HEK293 (cell line): Measurements from ENCODE around the gene GRAMD1B.

ENCODE experiments used
- CTCF ChIA-PET: fragments of 350-600 bp; formaldehyde crosslinking; extraction: SDS; loops from one replicate; lab custom pipeline; 2021; ENCODE audit warnings: antibody characterized with exemption; lab: Yijun Ruan, JAX
- POLR2A ChIA-PET: fragments of 300-600 bp; formaldehyde crosslinking; extraction: SDS; loops from one replicate; lab custom pipeline; 2020; ENCODE audit warnings: antibody characterized with exemption, inconsistent platforms; lab: Yijun Ruan, JAX
- H3K27ac ChIP-seq: fragments of 200-500 bp; sonication (Bioruptor generic); 2 replicates; pipeline ENCODE4 v1.5.1; 2014; ENCODE audit warnings: low read depth, low read length, control low read depth, inconsistent platforms; ENCODE audit errors: extremely low read depth
- H3K36me3 ChIP-seq, 2 experiments: fragments of 200-500 bp in 1 of 2; sonication (Bioruptor generic) in 1 of 2; 1 replicate in 1 of 2; 2 replicates in 1 of 2; pipeline ENCODE4 v1.5.1; 2014 to 2017; ENCODE audit warnings: inconsistent platforms in 2 of 2, low read length in 2 of 2; ENCODE audit not compliant: control insufficient read depth in 2 of 2, insufficient read depth in 1 of 2
- H3K4me1 ChIP-seq: fragments of 200-500 bp; sonication (Bioruptor generic); 2 replicates; pipeline ENCODE4 v1.5.1; 2014; ENCODE audit warnings: mild to moderate bottlenecking, low read length, inconsistent platforms; ENCODE audit not compliant: control insufficient read depth, insufficient read depth
- H3K4me3 ChIP-seq: 2 replicates; pipeline ENCODE4 v1.5.1; 2011; ENCODE audit warnings: low read depth, mild to moderate bottlenecking, control low read depth, low read length, moderate library complexity
- H3K9me3 ChIP-seq: fragments of 200-500 bp; sonication (Bioruptor generic); 2 replicates; pipeline ENCODE4 v1.5.1; 2014; ENCODE audit warnings: low read depth, low read length, inconsistent platforms; ENCODE audit not compliant: control insufficient read depth, insufficient read depth
- BCL11B ChIP-seq: fragments of 450-650 bp; formaldehyde crosslinking; IDR thresholded peaks from 2 replicates; pipeline ENCODE4 v1.5.1; 2016; ENCODE audit warnings: low read depth, missing biosample characterization, missing genetic modification characterization
- BCL6B ChIP-seq: fragments of 450-650 bp; formaldehyde crosslinking; IDR thresholded peaks from 2 replicates; pipeline ENCODE4 v1.5.1; 2017; ENCODE audit warnings: missing biosample characterization, missing genetic modification characterization
- GLI4 ChIP-seq: fragments of 450-650 bp; formaldehyde crosslinking; IDR thresholded peaks from 2 replicates; pipeline ENCODE4 v1.5.1; 2016; ENCODE audit warnings: missing biosample characterization, missing genetic modification characterization
- GLIS1 ChIP-seq: fragments of 450-650 bp; formaldehyde crosslinking; IDR thresholded peaks from 2 replicates; pipeline ENCODE4 v1.5.1; 2016; ENCODE audit warnings: missing biosample characterization, missing genetic modification characterization
- INSM2 ChIP-seq: fragments of 450-650 bp; formaldehyde crosslinking; IDR thresholded peaks from 2 replicates; pipeline ENCODE4 v1.5.1; 2016; ENCODE audit warnings: missing biosample characterization, missing genetic modification characterization
- KLF16 ChIP-seq: fragments of 450-650 bp; formaldehyde crosslinking; IDR thresholded peaks from 2 replicates; pipeline ENCODE4 v1.5.1; 2017; ENCODE audit warnings: missing biosample characterization, missing genetic modification characterization
- KLF17 ChIP-seq: fragments of 450-650 bp; formaldehyde crosslinking; IDR thresholded peaks from 2 replicates; pipeline ENCODE4 v1.5.1; 2016; ENCODE audit warnings: missing biosample characterization, missing genetic modification characterization
- MYNN ChIP-seq: fragments of 450-650 bp; formaldehyde crosslinking; IDR thresholded peaks from 2 replicates; pipeline ENCODE4 v1.5.1; 2016; ENCODE audit warnings: missing biosample characterization, missing genetic modification characterization, borderline replicate concordance
- PRDM1 ChIP-seq: fragments of 450-650 bp; formaldehyde crosslinking; IDR thresholded peaks from 2 replicates; pipeline ENCODE4; 2016; ENCODE audit warnings: missing biosample characterization, missing genetic modification characterization
- SALL2 ChIP-seq: fragments of 450-650 bp; formaldehyde crosslinking; IDR thresholded peaks from 2 replicates; pipeline ENCODE4 v1.5.0; 2017; ENCODE audit warnings: missing biosample characterization, mild to moderate bottlenecking, missing genetic modification characterization, borderline replicate concordance
- SP2 ChIP-seq: fragments of 450-650 bp; formaldehyde crosslinking; IDR thresholded peaks from 2 replicates; pipeline ENCODE4 v1.5.1; 2016; ENCODE audit warnings: missing biosample characterization, missing genetic modification characterization
- SP3 ChIP-seq: fragments of 450-650 bp; formaldehyde crosslinking; IDR thresholded peaks from 2 replicates; pipeline ENCODE4 v1.5.1; 2016; ENCODE audit warnings: missing biosample characterization, missing genetic modification characterization
- ZBTB21 ChIP-seq: fragments of 450-650 bp; formaldehyde crosslinking; IDR thresholded peaks from 2 replicates; pipeline ENCODE4 v1.5.1; 2017; ENCODE audit warnings: missing biosample characterization, missing genetic modification characterization
- ZBTB26 ChIP-seq: fragments of 450-650 bp; formaldehyde crosslinking; optimal IDR thresholded peaks from 2 replicates; pipeline ENCODE3; 2016; ENCODE audit warnings: missing biosample characterization, mild to moderate bottlenecking, missing genetic modification characterization
- ZFHX2 ChIP-seq: fragments of 450-650 bp; formaldehyde crosslinking; conservative IDR thresholded peaks from 2 replicates; pipeline ENCODE4 v1.5.1; 2016; ENCODE audit warnings: missing biosample characterization, missing genetic modification characterization
- ZNF112 ChIP-seq: fragments of 450-650 bp; formaldehyde crosslinking; IDR thresholded peaks from 2 replicates; pipeline ENCODE4 v1.5.0; 2017; ENCODE audit warnings: missing biosample characterization, missing genetic modification characterization
- ZNF114 ChIP-seq: fragments of 450-650 bp; formaldehyde crosslinking; IDR thresholded peaks from 2 replicates; pipeline ENCODE4 v1.5.0; 2017; ENCODE audit warnings: missing biosample characterization, missing genetic modification characterization
- ZNF16 ChIP-seq: fragments of 450-650 bp; formaldehyde crosslinking; IDR thresholded peaks from 2 replicates; pipeline ENCODE4 v1.5.1; 2016; ENCODE audit warnings: low read depth, missing biosample characterization, missing genetic modification characterization
- ZNF169 ChIP-seq: fragments of 450-650 bp; formaldehyde crosslinking; IDR thresholded peaks from 2 replicates; pipeline ENCODE4 v1.5.1; 2016; ENCODE audit warnings: missing biosample characterization, missing genetic modification characterization
- ZNF18 ChIP-seq: fragments of 450-650 bp; formaldehyde crosslinking; IDR thresholded peaks from 2 replicates; pipeline ENCODE4 v1.5.1; 2016; ENCODE audit warnings: missing biosample characterization, missing genetic modification characterization
- ZNF23 ChIP-seq: fragments of 450-650 bp; formaldehyde crosslinking; IDR thresholded peaks from 2 replicates; pipeline ENCODE4 v1.5.1; 2016; ENCODE audit warnings: missing biosample characterization, missing genetic modification characterization, borderline replicate concordance
- ZNF239 ChIP-seq: fragments of 450-650 bp; formaldehyde crosslinking; IDR thresholded peaks from 2 replicates; pipeline ENCODE4 v1.5.1; 2016; ENCODE audit warnings: missing biosample characterization, missing genetic modification characterization
- ZNF248 ChIP-seq: fragments of 450-650 bp; formaldehyde crosslinking; IDR thresholded peaks from 2 replicates; pipeline ENCODE4 v1.5.1; 2017; ENCODE audit warnings: missing biosample characterization, missing genetic modification characterization
- ZNF501 ChIP-seq: fragments of 450-650 bp; formaldehyde crosslinking; IDR thresholded peaks from 2 replicates; pipeline ENCODE4 v1.5.1; 2016; ENCODE audit warnings: missing biosample characterization, missing genetic modification characterization
- ZNF529 ChIP-seq: fragments of 450-650 bp; formaldehyde crosslinking; IDR thresholded peaks from 2 replicates; pipeline ENCODE4 v1.5.1; 2017; ENCODE audit warnings: missing genetic modification characterization, missing biosample characterization; ENCODE audit not compliant: insufficient replicate concordance
- ZNF530 ChIP-seq: fragments of 450-650 bp; formaldehyde crosslinking; IDR thresholded peaks from 2 replicates; pipeline ENCODE4 v1.5.1; 2016; ENCODE audit warnings: low read depth, missing biosample characterization, missing genetic modification characterization
- ZNF585B ChIP-seq: fragments of 450-650 bp; formaldehyde crosslinking; IDR thresholded peaks from 2 replicates; pipeline ENCODE4 v1.5.1; 2016; ENCODE audit warnings: missing biosample characterization, missing genetic modification characterization
- ZNF600 ChIP-seq: fragments of 450-650 bp; formaldehyde crosslinking; IDR thresholded peaks from 2 replicates; pipeline ENCODE4 v1.5.1; 2016; ENCODE audit warnings: missing biosample characterization, missing genetic modification characterization
- ZNF623 ChIP-seq: fragments of 450-650 bp; formaldehyde crosslinking; IDR thresholded peaks from 2 replicates; pipeline ENCODE4 v1.5.1; 2016; ENCODE audit warnings: missing biosample characterization, missing genetic modification characterization
- ZNF624 ChIP-seq: fragments of 450-650 bp; formaldehyde crosslinking; IDR thresholded peaks from 2 replicates; pipeline ENCODE4 v1.5.1; 2017; ENCODE audit warnings: missing biosample characterization, missing genetic modification characterization
- ZNF658 ChIP-seq: fragments of 450-650 bp; formaldehyde crosslinking; IDR thresholded peaks from 2 replicates; pipeline ENCODE4; 2016; ENCODE audit warnings: missing biosample characterization, missing genetic modification characterization
- ZNF843 ChIP-seq: fragments of 450-650 bp; formaldehyde crosslinking; IDR thresholded peaks from 2 replicates; pipeline ENCODE4 v1.5.1; 2016; ENCODE audit warnings: missing biosample characterization, missing genetic modification characterization

Gene GRAMD1B

GRCh38 chr11:123426789-123427188 lies 3.3 kb upstream of the GRAMD1B start:
- no peaks in the 10 kb centered on the region for H3K36me3 ChIP-seq
- H3K4me1 ChIP-seq = no peaks in the 10 kb centered on the region
- H3K27ac ChIP-seq = no peak overlapping the region
- TF ChIP-seq ZNF585B (tag by site-specific recombination) = no peak
- no peak for TF ChIP-seq GLI4 (tag by site-specific recombination)
- TF ChIP-seq KLF17 = no peak
- no peak for TF ChIP-seq ZFHX2
- TF ChIP-seq ZNF112 (tag by site-specific recombination) = no peak
- TF ChIP-seq SP2 (tag by site-specific recombination) = no peak
- no peak for TF ChIP-seq ZNF623
- TF ChIP-seq KLF16 (tag by site-specific recombination) = no peak
- no peak for TF ChIP-seq BCL6B (tag by site-specific recombination)
- TF ChIP-seq ZNF501 (tag by site-specific recombination) = no peak
- no peak for TF ChIP-seq SP3 (tag by site-specific recombination)
- TF ChIP-seq ZNF624 (tag by site-specific recombination) = no peak
- TF ChIP-seq INSM2 = no peak
- TF ChIP-seq PRDM1 (tag by site-specific recombination) = no peak
- TF ChIP-seq ZNF23 (tag by site-specific recombination) = no peak
- no peak for TF ChIP-seq ZNF530
- TF ChIP-seq ZBTB26 (tag by site-specific recombination) = no peak
- TF ChIP-seq MYNN (tag by site-specific recombination) = no peak
- H3K9me3 ChIP-seq = no peaks in the 10 kb centered on the region
- POLR2A ChIA-PET = no interaction called here
- CTCF ChIA-PET = interaction anchor here (0.7 to 3.5 kb wide), 2 partner anchors 20 to 194 kb away, joined by 3 to 26 read pairs; no protein-coding TSS in a partner anchor
- no peak overlapping the region for H3K4me3 ChIP-seq

GRCh38 chr11:123427405-123427804 lies 2.7 kb upstream of the GRAMD1B start:
- CTCF ChIA-PET = interaction anchor here (1.1 to 3.5 kb wide), 2 partner anchors 20 to 51 kb away, joined by 3 to 26 read pairs; no protein-coding TSS in a partner anchor
- POLR2A ChIA-PET = no interaction called here
- TF ChIP-seq ZNF114 (tag by site-specific recombination) = no peak
- no peak for TF ChIP-seq ZNF600 (tag by site-specific recombination)
- no peak for TF ChIP-seq ZNF18 (tag by site-specific recombination)
- no peak for TF ChIP-seq BCL11B
- no peak for TF ChIP-seq ZNF169 (tag by site-specific recombination)
- TF ChIP-seq SALL2 (tag by site-specific recombination) = no peak
- TF ChIP-seq ZNF16 (tag by site-specific recombination) = no peak
- no peak for TF ChIP-seq ZNF529 (tag by site-specific recombination)
- TF ChIP-seq ZNF658 = no peak
- no peak for TF ChIP-seq ZBTB21 (tag by site-specific recombination)
- no peak for TF ChIP-seq ZNF239
- TF ChIP-seq GLIS1 (tag by site-specific recombination) = no peak
- TF ChIP-seq ZNF248 (tag by site-specific recombination) = no peak
- TF ChIP-seq SP3 (tag by site-specific recombination) = no peak
- no peak for TF ChIP-seq ZNF843 (tag by site-specific recombination)

More at GRCh38 chr11:123427405-123427804, 2.7 kb upstream of the GRAMD1B start:
- H3K4me3 ChIP-seq = no peak overlapping the region
- no peaks in the 10 kb centered on the region for H3K36me3 ChIP-seq
- H3K9me3 ChIP-seq = no peaks in the 10 kb centered on the region
- no peak overlapping the region for H3K27ac ChIP-seq
- no peaks in the 10 kb centered on the region for H3K4me1 ChIP-seq
